ENCODE results near the gene TANGO2. TPM values are rescaled to one million over a fixed set of nuclear protein-coding genes. Genes with fewer than 3 reads are reported as not detected.

The TANGO2 gene
- total RNA-seq, 1 donor from 2014 or later, result 39.1 TPM

GRCh38 chr22:20096574-20097420, 75.9 kb downstream of the TANGO2 start:
- intact Hi-C loops (cut with micrococcal nuclease), result no loop called here

DNA sequence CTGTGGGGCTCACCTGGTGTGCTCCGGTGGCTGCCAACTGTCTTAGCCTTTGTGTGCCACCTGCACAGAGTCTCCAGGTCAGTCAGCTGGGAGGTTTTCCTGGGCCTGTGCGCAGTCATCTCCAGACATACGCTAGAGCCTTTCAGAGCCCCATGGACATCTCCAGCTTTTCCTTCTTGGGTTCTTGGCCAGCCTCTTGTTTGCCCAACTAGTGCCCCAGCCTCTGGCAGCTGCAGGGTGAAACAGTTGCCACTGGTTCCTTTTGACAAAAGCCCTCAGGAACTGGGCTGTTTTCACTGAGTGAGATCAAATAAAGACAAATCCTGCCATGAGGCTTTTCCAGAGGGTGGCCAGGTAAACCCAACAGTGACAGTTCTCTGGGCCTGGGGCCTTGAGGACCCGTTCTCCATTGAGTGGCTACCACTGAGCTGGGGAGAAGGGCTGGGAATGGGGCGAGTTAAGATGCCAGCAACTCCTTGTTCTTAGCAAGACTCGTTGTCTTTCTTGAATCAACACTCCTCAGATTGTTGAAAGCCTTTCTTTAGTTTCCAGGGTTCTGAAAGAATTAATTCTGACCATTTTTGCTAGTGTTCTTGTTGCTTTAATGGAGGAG, 78.3 kb downstream of the TANGO2 start:
- intact Hi-C loops (cut with micrococcal nuclease), result no loop called here

DNA sequence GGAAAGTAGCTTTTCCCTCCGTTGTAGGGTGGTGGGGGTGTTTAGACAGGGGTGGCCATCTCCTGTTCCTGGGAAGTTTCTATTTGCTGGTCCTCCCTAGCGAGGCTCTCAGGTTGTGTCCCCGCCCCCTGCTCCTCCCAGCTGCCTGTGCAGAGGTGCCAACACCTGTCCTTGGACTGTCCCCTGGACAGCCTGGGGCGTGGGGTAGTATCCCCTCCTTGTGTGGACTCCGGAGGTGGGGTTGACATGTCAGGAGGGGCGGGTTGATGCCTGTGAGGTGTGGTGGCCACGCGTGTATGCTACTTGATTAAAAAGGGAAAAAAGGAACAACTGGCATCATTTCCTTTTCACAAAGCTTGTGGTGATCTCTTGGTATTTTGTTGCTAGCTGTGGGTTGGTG, 80.7 kb downstream of the TANGO2 start:
- intact Hi-C loops (cut with micrococcal nuclease), result no loop called here

GRCh38 chr22:20102203-20102780, 81.4 kb downstream of the TANGO2 start:
- intact Hi-C loops (cut with micrococcal nuclease), result no loop called here

DNA sequence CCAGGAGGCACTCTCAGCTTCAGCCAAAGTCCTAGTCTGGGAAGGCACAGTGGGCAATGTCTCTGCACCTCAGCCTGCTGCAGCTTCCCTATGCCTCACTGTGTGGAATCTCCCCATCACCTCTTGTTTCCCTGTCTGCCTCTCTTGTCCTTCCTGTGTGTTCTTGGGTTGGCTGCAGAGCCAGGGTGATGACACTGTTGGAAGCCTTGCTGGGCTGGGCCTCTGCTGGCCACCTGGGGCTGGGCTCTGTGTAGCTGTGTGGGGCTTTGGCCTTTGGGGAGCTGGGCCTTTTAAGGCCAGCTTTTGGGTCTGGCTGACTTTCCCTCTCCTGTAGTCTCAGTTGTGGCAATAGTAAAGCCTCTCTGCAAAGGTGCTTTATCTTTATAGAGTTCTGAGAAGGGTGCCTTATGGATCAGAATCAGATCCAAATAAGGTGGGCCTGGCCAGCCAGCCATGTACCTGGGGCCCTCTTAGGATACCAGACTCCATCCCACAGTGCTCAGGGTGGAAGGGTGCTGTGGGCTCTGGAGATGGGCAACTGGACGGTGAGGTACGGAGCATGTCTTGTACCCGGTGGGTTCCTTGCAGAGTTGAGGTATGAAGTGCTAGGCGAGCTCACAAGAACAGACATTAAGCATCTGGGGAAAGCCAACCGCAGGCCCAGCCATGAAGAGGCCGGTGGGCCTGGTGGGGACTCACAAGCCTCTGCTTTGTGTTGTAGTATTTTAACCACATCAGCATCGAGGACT, 84.7 kb downstream of the TANGO2 start:
- intact Hi-C loops (cut with micrococcal nuclease), result no loop called here

DNA sequence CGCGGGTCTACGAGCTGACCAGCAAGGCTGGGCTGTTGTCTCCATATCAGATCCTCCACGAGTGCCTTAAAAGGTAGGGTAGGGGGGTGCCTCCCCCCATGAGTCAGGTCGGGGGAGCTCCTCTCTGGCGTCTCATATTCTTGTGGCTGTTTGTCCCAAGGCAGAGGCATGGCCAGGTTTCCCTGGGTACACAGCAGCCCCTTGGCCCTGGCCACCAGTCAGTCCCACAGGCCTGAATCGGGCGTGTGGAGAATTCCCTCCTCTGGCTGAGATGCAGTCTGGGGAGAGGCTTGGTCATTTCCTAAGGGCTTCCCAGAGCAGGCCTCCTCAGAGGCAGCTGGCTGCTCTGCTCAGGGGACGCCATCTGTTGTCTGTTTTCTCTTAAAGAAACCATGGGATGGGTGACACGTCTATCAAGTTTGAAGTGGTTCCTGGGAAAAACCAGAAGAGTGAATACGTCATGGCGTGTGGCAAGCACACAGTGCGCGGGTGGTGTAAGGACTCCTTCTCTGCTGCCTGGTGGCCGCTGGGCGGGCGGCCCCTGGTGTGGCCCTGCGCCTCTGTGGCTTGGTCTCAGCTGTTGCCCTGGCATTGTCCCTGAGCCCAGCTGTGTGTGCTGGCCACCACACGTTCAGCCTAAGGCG, 85.4 kb downstream of the TANGO2 start:
- intact Hi-C loops (cut with micrococcal nuclease), result no loop called here

DNA sequence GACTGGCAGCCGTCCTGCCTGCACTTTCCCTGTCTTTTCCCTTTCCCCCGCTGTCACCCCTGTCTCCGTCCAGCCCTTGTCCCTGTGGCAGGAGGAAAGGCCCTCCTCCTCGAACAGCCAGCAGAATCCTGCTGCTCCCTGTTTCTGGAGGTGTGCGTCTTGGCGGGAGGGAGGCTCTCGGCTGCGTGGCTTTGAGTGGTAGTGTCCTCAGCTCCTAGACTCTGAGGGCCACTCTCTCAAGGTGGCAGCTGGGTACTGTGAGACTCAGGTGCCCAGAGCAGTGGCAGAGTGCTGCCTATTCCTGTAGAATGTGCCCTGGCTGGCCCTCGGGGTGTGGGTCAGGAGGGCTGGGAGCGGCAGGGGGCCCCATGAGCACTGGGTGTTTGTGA, 85.9 kb downstream of the TANGO2 start:
- intact Hi-C loops (cut with micrococcal nuclease), result no loop called here

DNA sequence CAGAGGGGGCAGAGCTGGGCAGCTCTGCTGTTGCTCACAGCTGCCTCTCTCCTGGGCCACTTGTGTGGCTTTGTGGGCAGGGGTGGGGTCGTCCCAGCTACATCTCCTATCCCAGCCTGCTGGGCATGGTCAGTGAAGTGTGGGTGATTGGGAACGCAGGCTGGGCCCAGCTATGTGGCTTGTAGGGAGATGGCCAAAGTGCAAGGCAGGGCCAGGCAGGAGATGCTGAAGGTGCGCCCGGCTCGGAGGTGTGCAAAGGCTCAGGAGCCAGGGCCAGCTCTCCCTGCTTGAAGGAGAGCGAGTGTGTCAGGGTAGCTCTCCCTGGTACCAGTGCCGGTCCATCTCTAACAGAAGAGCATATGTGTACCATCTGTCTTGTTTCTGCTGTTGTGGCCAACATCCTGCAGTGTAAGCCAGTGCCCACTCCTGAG, 86.6 kb downstream of the TANGO2 start:
- intact Hi-C loops (cut with micrococcal nuclease), result no loop called here

DNA sequence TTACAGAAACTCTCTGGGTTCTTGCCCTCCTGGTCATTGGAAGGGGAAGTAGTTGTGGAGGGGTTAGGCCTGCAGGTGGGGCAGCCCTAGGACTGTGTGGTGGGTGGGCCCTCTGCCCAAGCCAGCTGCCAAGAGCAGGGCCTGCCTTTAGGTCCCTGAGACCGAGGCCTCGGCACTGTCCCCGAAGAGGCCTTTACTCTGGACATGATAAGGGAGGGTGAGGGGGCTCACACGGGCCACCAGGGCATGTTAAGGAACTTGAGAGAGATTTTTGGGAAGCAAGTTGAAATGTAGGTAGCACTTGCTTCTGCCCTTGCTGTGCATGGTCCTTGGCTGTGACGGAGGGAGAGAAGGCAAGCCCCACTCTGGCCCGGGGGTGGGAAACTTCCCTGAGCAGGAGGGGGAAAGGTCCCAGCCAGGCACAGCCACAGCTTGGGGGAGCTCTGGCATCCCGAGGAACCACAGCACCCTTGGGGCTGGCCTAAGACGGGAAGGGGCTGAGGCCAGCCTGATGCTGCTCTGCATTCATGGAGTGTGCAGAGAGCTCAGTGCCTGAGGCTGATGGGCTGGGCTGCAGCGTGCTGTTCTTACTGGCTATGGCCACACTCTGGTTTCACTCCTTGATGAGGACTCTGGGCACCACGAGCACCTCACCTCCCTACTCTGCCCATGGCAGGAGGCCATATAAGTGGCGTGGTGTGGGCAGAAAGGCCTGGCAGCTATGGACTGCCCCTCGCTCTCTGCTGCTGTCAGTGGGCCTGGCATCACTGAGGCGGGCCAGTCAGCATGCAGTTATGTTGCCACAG, 87.2 kb downstream of the TANGO2 start:
- intact Hi-C loops (cut with micrococcal nuclease), result no loop called here

GRCh38 chr22:20108757-20109230, 87.9 kb downstream of the TANGO2 start:
- intact Hi-C loops (cut with micrococcal nuclease), result no loop called here

GRCh38 chr22:20109411-20110358, 88.8 kb downstream of the TANGO2 start:
- intact Hi-C loops (cut with micrococcal nuclease), result loop anchor here (10.0 kb wide), 1 partner anchor 255 kb away; the partner anchor contains the start of genes GNB1L and RTL10

- intact Hi-C loops (cut with micrococcal nuclease), result loop anchor here (10.0 kb wide), 1 partner anchor 256 kb away; the partner anchor contains the start of genes GNB1L and RTL10
Observed at GRCh38 chr22:20110359-20110985, 89.6 kb downstream of the TANGO2 start.

DNA sequence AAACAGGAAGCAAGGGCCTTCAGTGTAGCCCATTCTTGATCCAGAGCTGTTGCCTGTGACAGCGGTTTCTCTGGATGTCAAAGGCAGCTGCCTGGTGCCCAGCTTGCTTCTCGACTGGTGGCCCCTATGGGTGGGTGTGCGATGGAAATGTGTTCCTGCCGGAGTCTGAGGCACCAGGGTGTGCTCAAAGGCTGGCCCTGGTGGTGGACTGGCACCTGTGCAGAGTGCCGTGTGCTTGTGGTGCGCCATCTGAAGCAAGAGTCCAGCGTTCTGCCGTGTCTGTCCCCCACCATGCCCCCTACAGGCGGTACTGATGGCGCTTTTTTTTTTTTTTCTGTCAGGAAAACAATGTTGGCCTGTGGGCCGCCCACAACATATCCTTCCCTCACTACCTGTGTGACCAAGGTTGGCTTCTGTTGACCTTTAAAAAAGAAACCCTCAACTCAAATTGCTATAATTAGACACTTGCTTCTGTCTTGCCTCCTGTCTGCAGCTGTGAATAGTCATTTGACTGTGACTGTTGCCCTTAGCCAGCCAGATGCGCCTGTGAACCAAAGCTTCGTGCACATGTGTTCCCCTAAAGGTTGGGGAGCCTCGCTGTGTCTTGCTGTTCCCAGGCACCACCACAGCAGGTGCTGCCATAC, 90.3 kb downstream of the TANGO2 start:
- intact Hi-C loops (cut with micrococcal nuclease), result loop anchor here (10.0 kb wide), 1 partner anchor 256 kb away; the partner anchor contains the start of genes GNB1L and RTL10

DNA sequence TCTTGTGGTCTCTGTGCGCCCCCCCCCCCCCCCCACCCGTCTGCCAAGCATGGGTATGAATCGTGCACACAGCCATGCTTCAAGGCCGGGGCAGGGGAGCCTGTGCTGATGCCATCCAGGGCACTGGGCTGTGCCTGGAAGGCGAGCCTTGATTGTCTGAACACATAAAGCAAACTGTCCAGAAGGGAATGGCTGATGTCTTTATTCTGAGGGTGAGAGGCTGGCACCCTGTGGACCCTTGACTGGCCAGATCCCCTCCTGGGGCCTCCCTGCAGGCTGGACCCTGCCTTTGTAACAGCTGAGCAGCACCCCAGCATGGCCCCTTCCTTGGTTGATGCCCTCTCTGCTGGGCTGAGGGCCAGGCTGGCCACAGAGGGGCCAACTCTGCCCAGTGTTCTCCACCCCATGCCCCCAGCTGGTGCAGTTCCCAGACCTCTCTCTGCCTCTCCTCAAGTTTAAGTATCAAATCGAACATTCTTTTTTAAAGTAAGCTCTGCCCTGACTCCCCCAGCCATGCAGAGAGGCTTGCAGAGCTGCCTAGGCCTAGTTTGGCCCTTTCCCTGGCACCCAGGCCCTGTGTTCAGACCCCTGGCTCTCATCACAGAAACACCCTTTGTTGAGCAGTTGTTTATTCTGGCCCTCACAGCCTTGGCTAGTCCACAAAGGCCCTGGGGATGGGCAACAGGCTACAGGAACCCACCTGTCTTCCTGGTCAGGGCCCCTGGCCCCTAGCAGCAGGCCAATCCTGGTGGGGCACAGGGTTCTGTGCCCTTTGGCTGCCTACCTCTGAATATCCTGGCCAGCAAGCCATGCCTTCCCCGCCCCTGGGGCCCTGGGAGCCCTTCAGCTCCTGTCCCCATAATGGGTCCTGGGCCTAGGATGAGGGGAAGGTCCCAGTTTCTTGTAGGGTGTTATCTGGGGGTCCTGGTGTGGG, 91.0 kb downstream of the TANGO2 start:
- intact Hi-C loops (cut with micrococcal nuclease), result loop anchor here (10.0 kb wide), 1 partner anchor 257 kb away; the partner anchor contains the start of genes GNB1L and RTL10

- intact Hi-C loops (cut with micrococcal nuclease), result loop anchor here (10.0 kb wide), 1 partner anchor 258 kb away; the partner anchor contains the start of genes GNB1L and RTL10
Observed at GRCh38 chr22:20112623-20113511, 92.0 kb downstream of the TANGO2 start.

All from T-helper 2 cell treated with Interferon-gamma antibody and Interleukin-4, amounts not matched to agents 100 ng/mL and 5 ng/mL, for 36 hours (primary cell).